Measurements from ENCODE around the gene CNGA3.

CNGA3 gene

DNA sequence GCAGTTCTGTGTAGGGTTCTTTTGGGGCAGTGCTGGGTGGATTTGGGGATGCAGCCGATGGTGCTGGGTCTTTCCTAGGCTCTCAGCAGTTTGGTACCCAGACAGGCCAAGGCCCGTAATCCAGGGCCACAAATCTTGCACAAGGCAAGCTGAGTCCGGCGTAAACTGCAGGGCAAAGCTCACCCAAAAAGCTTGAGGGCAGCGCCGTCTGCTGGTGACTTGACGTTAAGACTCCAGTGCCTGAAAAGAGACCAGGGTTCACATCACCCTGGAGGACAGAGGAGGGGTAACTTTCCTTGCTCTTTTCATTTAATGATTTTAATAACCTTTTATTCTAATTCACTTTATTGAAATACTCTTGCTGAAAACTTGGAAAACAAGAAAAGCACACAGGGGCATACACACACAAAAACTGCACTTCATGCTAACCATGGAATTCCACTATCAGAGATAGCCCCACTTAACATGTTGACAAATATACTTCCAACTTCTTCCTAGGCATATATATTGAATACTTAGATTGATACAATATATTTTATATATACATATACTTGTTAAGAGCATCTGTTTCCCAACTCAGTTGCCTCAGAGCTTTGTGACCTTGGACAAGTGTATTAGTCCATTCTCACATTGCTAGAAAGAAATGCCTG, 38.9 kb downstream of the CNGA3 start:
- Histone ChIP-seq H2BK120ac (ENCODE audit: low read depth, low read length) (no peak overlapping the region), H4K8ac (ENCODE audit: low read length) (no peak overlapping the region), H3K27ac (ENCODE audit: low read length, poor library complexity, severe bottlenecking) (no peak overlapping the region), H2BK5ac (ENCODE audit: low read depth, low read length, poor library complexity, severe bottlenecking) (no peak overlapping the region), H2AK5ac (ENCODE audit: low read length, severe bottlenecking) (no peak overlapping the region), H3K4ac (ENCODE audit: low read depth in 1 of 2, low read length in 2 of 2) (no peak overlapping the region), H3K79me1 (replicated peaks; ENCODE audit: low read length, poor library complexity, severe bottlenecking) (no peaks in the 10 kb centered on the region), H3K9me3 (ENCODE audit: control insufficient read depth, low read length) (no peaks in the 10 kb centered on the region), H4K91ac (ENCODE audit: low read length) (no peak overlapping the region), H3K4me3 (ENCODE audit: insufficient read depth in 1 of 2, low read depth in 1 of 2, low read length in 2 of 2) (no peak overlapping the region), H2AFZ (ENCODE audit: low read depth, low read length) (no peak overlapping the region), H3K27me3 (ENCODE audit: control insufficient read depth in 1 of 2, insufficient read depth in 1 of 2, low read length in 2 of 2) (peaks cover 37 to 66% of the 10 kb centered on the region in 2 experiments), H3K23ac (ENCODE audit: low read length in 2 of 2) (no peak overlapping the region), H3K4me2 (ENCODE audit: low read length, poor library complexity, severe bottlenecking) (no peak overlapping the region), H3K18ac (ENCODE audit: low read depth in 1 of 2, low read length in 2 of 2) (no peak overlapping the region), H3K36me3 (ENCODE audit: control insufficient read depth in 1 of 2, insufficient read depth in 2 of 2, low read depth in 1 of 2, low read length in 2 of 2) (no peaks in the 10 kb centered on the region), H3K14ac (ENCODE audit: low read length in 2 of 2) (no peak overlapping the region), H3K9ac (ENCODE audit: low read length) (no peak overlapping the region), H3K4me1 (ENCODE audit: control insufficient read depth, insufficient read depth, low read depth, low read length) (peaks cover 2% of the 10 kb centered on the region), H2BK12ac (ENCODE audit: low read length in 2 of 2) (no peak overlapping the region), H2BK15ac (ENCODE audit: low read depth, poor library complexity, severe bottlenecking) (no peak overlapping the region)
- DNase-seq, result peak; percentile 72
- 8% methylated on average over 7 of the region's 7 CpGs for WGBS

DNA sequence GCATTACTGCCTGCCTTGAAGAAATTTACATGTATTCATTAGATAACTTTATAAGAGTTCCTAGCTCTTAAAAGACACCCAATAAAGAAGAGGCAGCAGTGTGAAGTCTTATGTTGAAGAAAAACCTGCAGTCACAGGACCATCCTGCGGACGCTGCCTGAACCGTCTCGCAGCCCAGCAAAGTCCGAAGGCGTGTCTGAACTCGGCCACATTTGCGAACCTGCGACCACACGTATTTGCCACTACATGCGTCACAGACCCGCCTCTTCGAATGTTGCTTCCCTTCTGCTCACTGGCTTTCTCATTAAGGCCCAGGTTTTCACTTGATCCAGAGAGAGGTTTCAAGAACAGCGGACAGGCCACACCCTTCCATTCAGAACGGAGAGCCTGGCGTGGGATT, 41.2 kb downstream of the CNGA3 start:
- WGBS, result 96% methylated on average over 15 of the region's 16 CpGs
- H2BK12ac ChIP-seq (ENCODE audit: low read length in 2 of 2), result no peak overlapping the region
- no peak overlapping the region for H3K14ac ChIP-seq (ENCODE audit: low read length in 2 of 2)
- no peak overlapping the region for H2AK5ac ChIP-seq (ENCODE audit: low read length, severe bottlenecking)
- H3K4ac ChIP-seq (ENCODE audit: low read depth in 1 of 2, low read length in 2 of 2), result no peak overlapping the region
- no peak overlapping the region for H4K91ac ChIP-seq (ENCODE audit: low read length)
- H3K23ac ChIP-seq (ENCODE audit: low read length in 2 of 2), result no peak overlapping the region
- H3K79me1 ChIP-seq (replicated peaks; ENCODE audit: low read length, poor library complexity, severe bottlenecking), result no peaks in the 10 kb centered on the region
- H2BK120ac ChIP-seq (ENCODE audit: low read depth, low read length), result no peak overlapping the region
- no peak for DNase-seq
- no peak overlapping the region for H3K18ac ChIP-seq (ENCODE audit: low read depth in 1 of 2, low read length in 2 of 2)
- H3K4me2 ChIP-seq (ENCODE audit: low read length, poor library complexity, severe bottlenecking), result no peak overlapping the region
- no peaks in the 10 kb centered on the region for H3K9me3 ChIP-seq (ENCODE audit: control insufficient read depth, low read length)
- no peaks in the 10 kb centered on the region for H3K36me3 ChIP-seq (ENCODE audit: control insufficient read depth in 1 of 2, insufficient read depth in 2 of 2, low read depth in 1 of 2, low read length in 2 of 2)
- peaks cover 2% of the 10 kb centered on the region for H3K4me1 ChIP-seq (ENCODE audit: control insufficient read depth, insufficient read depth, low read depth, low read length)
- no peak overlapping the region for H4K8ac ChIP-seq (ENCODE audit: low read length)
- H2AFZ ChIP-seq (ENCODE audit: low read depth, low read length), result no peak overlapping the region
- H2BK5ac ChIP-seq (ENCODE audit: low read depth, low read length, poor library complexity, severe bottlenecking), result no peak overlapping the region
- peaks cover 19 to 44% of the 10 kb centered on the region in 2 experiments for H3K27me3 ChIP-seq (ENCODE audit: control insufficient read depth in 1 of 2, insufficient read depth in 1 of 2, low read length in 2 of 2)
- H3K4me3 ChIP-seq (ENCODE audit: insufficient read depth in 1 of 2, low read depth in 1 of 2, low read length in 2 of 2), result no peak overlapping the region
- H3K27ac ChIP-seq (ENCODE audit: low read length, poor library complexity, severe bottlenecking), result no peak overlapping the region
- no peak overlapping the region for H3K9ac ChIP-seq (ENCODE audit: low read length)
- no peak overlapping the region for H2BK15ac ChIP-seq (ENCODE audit: low read depth, poor library complexity, severe bottlenecking)

DNA sequence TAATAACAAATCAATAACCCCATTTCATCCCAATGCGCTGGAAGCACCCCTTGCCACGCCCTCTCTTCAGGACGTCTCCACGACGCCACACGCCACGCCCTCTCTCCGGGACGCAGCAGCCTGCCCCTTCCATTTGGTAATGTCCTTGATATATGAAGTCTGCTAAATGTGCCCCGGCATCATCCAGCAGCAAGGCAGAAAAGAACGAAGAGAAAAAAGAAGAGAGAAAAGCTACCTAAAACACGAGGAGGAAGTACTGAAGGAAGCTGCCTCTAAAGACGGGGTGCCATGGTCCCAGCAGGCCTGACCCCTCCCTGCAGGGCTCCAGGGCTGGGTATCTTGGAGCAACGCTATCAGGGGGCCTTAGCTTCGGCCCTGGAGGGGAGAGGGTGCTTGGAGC, 41.8 kb downstream of the CNGA3 start:
- Histone ChIP-seq H3K23ac (ENCODE audit: low read length in 2 of 2) (no peak overlapping the region), H2AK5ac (ENCODE audit: low read length, severe bottlenecking) (no peak overlapping the region), H3K36me3 (ENCODE audit: control insufficient read depth in 1 of 2, insufficient read depth in 2 of 2, low read depth in 1 of 2, low read length in 2 of 2) (no peaks in the 10 kb centered on the region), H3K27ac (ENCODE audit: low read length, poor library complexity, severe bottlenecking) (no peak overlapping the region), H3K9me3 (ENCODE audit: control insufficient read depth, low read length) (no peaks in the 10 kb centered on the region), H3K4me3 (ENCODE audit: insufficient read depth in 1 of 2, low read depth in 1 of 2, low read length in 2 of 2) (no peak overlapping the region), H3K14ac (ENCODE audit: low read length in 2 of 2) (no peak overlapping the region), H4K8ac (ENCODE audit: low read length) (no peak overlapping the region), H2BK12ac (ENCODE audit: low read length in 2 of 2) (no peak overlapping the region), H3K4ac (ENCODE audit: low read depth in 1 of 2, low read length in 2 of 2) (no peak overlapping the region), H2BK15ac (ENCODE audit: low read depth, poor library complexity, severe bottlenecking) (no peak overlapping the region), H2BK5ac (ENCODE audit: low read depth, low read length, poor library complexity, severe bottlenecking) (no peak overlapping the region), H3K9ac (ENCODE audit: low read length) (no peak overlapping the region), H3K18ac (ENCODE audit: low read depth in 1 of 2, low read length in 2 of 2) (no peak overlapping the region), H3K27me3 (ENCODE audit: control insufficient read depth in 1 of 2, insufficient read depth in 1 of 2, low read length in 2 of 2) (peaks cover 19 to 38% of the 10 kb centered on the region in 2 experiments), H2AFZ (ENCODE audit: low read depth, low read length) (no peak overlapping the region), H2BK120ac (ENCODE audit: low read depth, low read length) (no peak overlapping the region), H3K79me1 (replicated peaks; ENCODE audit: low read length, poor library complexity, severe bottlenecking) (no peaks in the 10 kb centered on the region), H3K4me1 (ENCODE audit: control insufficient read depth, insufficient read depth, low read depth, low read length) (peaks cover 2% of the 10 kb centered on the region), H3K4me2 (ENCODE audit: low read length, poor library complexity, severe bottlenecking) (no peak overlapping the region), H4K91ac (ENCODE audit: low read length) (no peak overlapping the region)
- no peak for DNase-seq
- WGBS, result 81% methylated on average over 15 of the region's 15 CpGs

DNA sequence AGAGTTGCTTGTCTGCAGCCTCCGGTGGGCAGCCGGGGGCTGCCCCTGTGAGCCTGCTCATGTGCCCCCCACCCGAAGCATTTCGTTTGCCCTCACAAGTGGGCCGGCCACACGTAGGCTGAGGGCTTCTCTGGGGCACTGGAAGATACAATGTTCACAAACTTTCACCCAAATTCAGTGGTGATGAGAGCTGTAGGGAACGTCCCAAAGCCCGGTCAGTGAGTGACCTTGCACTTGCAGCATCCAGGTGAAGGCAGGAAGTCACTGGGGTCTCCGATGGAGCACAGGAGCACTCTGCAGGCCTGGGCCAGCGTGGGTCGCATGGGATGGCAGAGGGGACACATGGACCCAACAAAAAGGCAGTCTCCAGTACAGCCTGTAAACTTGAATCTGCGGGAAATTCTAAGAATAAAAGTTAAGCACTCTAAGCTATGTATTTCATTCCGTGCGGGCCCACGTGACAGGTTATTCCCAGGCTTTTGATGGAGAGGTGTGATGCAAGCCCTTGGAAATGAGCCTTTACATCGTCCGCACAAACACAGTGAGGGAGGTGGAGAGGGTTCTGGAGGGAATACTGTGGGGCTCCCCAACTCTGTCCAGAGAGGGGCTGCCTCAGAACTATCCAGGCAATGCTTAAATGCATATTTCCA, 42.5 kb downstream of the CNGA3 start:
- Histone ChIP-seq H4K8ac (ENCODE audit: low read length) (no peak overlapping the region), H3K4me1 (ENCODE audit: control insufficient read depth, insufficient read depth, low read depth, low read length) (peaks cover 2% of the 10 kb centered on the region), H3K4ac (ENCODE audit: low read depth in 1 of 2, low read length in 2 of 2) (no peak overlapping the region), H3K27ac (ENCODE audit: low read length, poor library complexity, severe bottlenecking) (no peak overlapping the region), H2BK15ac (ENCODE audit: low read depth, poor library complexity, severe bottlenecking) (no peak overlapping the region), H3K14ac (ENCODE audit: low read length in 2 of 2) (no peak overlapping the region), H3K23ac (ENCODE audit: low read length in 2 of 2) (no peak overlapping the region), H4K91ac (ENCODE audit: low read length) (no peak overlapping the region), H3K79me1 (replicated peaks; ENCODE audit: low read length, poor library complexity, severe bottlenecking) (no peaks in the 10 kb centered on the region), H2AK5ac (ENCODE audit: low read length, severe bottlenecking) (no peak overlapping the region), H2BK120ac (ENCODE audit: low read depth, low read length) (no peak overlapping the region), H3K4me3 (ENCODE audit: insufficient read depth in 1 of 2, low read depth in 1 of 2, low read length in 2 of 2) (no peak overlapping the region), H3K9me3 (ENCODE audit: control insufficient read depth, low read length) (no peaks in the 10 kb centered on the region), H3K18ac (ENCODE audit: low read depth in 1 of 2, low read length in 2 of 2) (no peak overlapping the region), H2AFZ (ENCODE audit: low read depth, low read length) (no peak overlapping the region), H3K27me3 (ENCODE audit: control insufficient read depth in 1 of 2, insufficient read depth in 1 of 2, low read length in 2 of 2) (peaks cover 19 to 35% of the 10 kb centered on the region in 2 experiments), H2BK12ac (ENCODE audit: low read length in 2 of 2) (no peak overlapping the region), H3K36me3 (ENCODE audit: control insufficient read depth in 1 of 2, insufficient read depth in 2 of 2, low read depth in 1 of 2, low read length in 2 of 2) (no peaks in the 10 kb centered on the region), H3K9ac (ENCODE audit: low read length) (no peak overlapping the region), H3K4me2 (ENCODE audit: low read length, poor library complexity, severe bottlenecking) (no peak overlapping the region), H2BK5ac (ENCODE audit: low read depth, low read length, poor library complexity, severe bottlenecking) (no peak overlapping the region)
- WGBS, result 94% methylated on average over 17 of the region's 17 CpGs
- no peak for DNase-seq
